Epithelial cell of proximal tubule (primary cell): ENCODE results near the gene C1QC. TPM values are rescaled to one million over a fixed set of nuclear protein-coding genes. Genes with fewer than 3 reads are reported as not detected.
A peak's percentile ranks its signal among the peaks of the same experiment; 100 is the strongest.

Experiments used
- DNase-seq: peaks from one replicate; pipeline ENCODE4 v3.0.0-alpha.2; 2011; ENCODE audit warnings: low read depth
- H3K4me3 ChIP-seq: 2 replicates; pipeline ENCODE4 v1.5.1; 2011; ENCODE audit warnings: low read depth, mild to moderate bottlenecking, low read length
- total RNA-seq: library from RNA; depleted of rRNA; stranded (reverse); fragments of >200 nt; gene quantifications from 2 replicates; pipeline ENCODE4 v1.2.3, GENCODE V29; 2015
- TF ChIP-seq, protein P1 (sequence below): conservative IDR thresholded peaks from 2 replicates; pipeline ENCODE4 v1.5.1; 2012; ENCODE audit warnings: low read depth, mild to moderate bottlenecking, low read length

The C1QC gene
- total RNA-seq, 1 donor from 2014 or later, result not detected

DNA sequence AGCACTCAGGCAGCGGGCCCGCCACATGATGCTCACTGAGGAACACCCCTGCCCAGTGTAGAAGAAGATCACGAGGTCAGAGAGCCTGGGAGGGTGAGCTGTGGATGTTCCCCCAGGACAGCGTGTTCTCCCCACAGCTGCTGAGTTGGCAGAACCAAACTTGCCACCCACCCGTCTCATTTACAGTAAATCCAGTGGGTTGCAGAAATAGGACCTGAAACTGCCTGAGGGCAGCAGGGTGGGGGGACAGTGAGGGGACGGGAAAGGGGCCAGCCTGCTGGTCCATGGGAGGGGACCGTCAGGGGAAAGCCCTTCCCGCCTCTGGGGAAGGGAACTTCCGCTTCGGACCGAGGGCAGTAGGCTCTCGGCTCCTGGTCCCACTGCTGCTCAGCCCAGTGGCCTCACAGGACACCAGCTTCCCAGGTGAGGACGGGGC lies 9.5 kb downstream of the C1QC start, which contains the start of gene C1QB:
TSS of gene C1QB (plus strand) at position 356 of the 436 bp plus-strand sequence. CDS start 6,227 bp downstream, outside the sequence.
- TF ChIP-seq, protein P1, sequence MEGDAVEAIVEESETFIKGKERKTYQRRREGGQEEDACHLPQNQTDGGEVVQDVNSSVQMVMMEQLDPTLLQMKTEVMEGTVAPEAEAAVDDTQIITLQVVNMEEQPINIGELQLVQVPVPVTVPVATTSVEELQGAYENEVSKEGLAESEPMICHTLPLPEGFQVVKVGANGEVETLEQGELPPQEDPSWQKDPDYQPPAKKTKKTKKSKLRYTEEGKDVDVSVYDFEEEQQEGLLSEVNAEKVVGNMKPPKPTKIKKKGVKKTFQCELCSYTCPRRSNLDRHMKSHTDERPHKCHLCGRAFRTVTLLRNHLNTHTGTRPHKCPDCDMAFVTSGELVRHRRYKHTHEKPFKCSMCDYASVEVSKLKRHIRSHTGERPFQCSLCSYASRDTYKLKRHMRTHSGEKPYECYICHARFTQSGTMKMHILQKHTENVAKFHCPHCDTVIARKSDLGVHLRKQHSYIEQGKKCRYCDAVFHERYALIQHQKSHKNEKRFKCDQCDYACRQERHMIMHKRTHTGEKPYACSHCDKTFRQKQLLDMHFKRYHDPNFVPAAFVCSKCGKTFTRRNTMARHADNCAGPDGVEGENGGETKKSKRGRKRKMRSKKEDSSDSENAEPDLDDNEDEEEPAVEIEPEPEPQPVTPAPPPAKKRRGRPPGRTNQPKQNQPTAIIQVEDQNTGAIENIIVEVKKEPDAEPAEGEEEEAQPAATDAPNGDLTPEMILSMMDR, result no peak
- no peak for DNase-seq

DNA sequence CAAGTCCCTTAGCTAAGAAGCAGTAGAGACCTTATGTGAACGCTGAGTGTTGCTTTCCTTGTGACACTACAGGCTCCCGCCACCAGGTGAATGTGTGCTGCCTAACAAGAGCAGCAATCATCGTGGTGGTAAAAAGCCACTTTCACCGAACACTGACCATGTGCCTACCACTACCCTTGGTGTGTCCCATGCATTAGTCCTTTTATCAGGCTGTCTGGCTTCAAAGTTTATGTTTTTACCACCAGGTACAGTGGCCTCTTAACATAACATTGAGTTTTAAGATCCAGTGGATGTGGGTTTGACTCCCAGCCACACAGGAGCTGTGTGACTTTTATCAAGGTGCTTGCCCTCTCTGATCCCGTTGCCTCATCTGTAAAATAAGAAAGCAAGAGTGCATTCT lies 11.3 kb downstream of the C1QC start:
- DNase-seq, result no peak
- H3K4me3 ChIP-seq, result no peak overlapping the region
- TF ChIP-seq, protein P1, result peak; percentile 8

More for the DNA sequence above, 9.5 kb downstream of the C1QC start, which contains the start of gene C1QB:
- no peak within 1 kb of the TSS for H3K4me3 ChIP-seq

DNA sequence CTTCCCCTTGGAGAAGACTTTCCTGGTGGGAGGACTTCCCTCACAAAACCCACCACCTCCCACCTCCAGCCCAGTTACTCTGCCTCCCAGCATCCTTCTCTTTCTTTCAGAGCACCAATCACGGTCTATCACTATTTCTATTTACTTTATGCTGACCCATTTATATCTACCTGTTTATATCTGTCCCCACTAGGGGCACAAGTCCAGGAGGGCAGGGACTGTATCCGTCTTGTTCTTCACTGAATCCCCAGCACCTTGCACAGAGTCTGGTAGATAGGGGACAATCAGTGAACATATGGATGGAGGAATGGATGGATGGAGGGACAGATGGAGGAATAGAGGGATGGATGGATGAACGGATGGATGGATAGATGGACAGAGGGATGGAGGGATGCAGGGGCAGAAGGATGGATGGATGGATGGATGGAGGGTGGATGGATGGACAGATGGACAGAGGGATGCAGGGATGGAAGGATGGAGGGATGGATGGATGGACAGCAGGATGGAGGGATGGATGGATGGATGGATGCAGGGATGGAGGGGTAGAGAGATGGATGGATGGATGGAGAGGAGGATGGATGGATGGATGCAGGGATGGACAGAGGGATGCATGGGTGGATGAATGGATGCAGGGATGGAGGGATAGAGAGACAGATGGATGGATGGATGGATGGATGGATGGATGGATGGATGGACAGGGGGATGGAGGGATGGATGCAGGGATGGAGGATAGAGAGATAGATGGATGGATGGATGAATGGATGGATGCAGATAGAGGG lies 15.1 kb downstream of the C1QC start:
- TF ChIP-seq, protein P1, result peak; percentile 39
- no peak overlapping the region for H3K4me3 ChIP-seq
- no peak for DNase-seq

DNA sequence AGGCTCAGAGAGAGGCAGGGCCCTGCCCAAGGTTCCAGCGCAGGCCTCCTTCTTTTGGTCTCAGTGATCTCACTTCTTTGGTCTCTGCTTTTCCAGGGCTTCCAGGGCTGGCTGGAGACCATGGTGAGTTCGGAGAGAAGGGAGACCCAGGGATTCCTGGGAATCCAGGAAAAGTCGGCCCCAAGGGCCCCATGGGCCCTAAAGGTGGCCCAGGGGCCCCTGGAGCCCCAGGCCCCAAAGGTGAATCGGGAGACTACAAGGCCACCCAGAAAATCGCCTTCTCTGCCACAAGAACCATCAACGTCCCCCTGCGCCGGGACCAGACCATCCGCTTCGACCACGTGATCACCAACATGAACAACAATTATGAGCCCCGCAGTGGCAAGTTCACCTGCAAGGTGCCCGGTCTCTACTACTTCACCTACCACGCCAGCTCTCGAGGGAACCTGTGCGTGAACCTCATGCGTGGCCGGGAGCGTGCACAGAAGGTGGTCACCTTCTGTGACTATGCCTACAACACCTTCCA lies 17.3 kb downstream of the C1QC start:
- DNase-seq, result no peak
- TF ChIP-seq, protein P1, result no peak
- H3K4me3 ChIP-seq, result no peak overlapping the region

DNA sequence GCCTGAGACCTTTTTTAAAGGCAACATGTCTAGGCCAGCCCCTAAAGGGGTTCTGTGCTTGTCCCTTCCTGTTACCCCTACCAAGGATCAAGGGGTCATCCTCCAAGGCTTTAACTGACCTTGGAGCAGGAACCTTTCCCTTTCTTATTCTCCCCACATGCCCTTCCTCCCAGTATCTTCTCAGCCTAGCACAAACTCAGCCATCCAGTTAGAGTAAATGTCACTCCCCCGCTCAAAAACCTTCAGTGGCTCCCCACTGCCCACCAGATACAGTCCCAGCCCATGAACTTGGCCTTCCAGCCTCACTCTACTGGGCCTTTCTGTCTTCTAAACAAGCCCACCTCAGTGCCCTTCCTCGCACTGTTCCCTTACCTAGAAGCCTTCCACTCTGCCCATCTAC lies 18.4 kb downstream of the C1QC start:
- DNase-seq, result no peak
- TF ChIP-seq, protein P1, result no peak
- no peak overlapping the region for H3K4me3 ChIP-seq

DNA sequence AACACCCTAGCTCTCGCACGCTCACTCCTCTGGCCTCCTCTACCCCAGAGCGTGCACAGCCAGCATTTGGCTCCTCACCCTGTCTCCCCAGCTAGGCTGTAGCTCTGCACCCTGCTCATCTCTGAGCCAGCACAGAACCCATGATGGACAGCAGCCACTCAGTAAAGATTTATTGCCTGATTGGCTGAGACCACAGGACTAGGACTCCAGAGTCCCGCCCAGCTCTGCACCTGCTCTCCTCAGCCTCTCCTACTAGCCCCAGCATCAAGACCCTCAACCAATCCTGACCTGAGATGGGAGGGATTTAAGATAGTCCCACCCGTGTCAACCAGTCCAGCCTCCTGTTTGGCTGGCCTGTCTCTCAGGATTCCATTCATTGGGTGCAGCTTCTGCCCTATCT lies 18.9 kb downstream of the C1QC start:
- no peak for DNase-seq
- no peak overlapping the region for H3K4me3 ChIP-seq
- TF ChIP-seq, protein P1, result no peak
